GM19328 (cell line): ENCODE measurements around the gene OR1A1.
"Not testable (repeated sequence)": the region's sequence is repeated elsewhere in the genome, so short reads cannot be mapped to it uniquely, and the experiment has no call there.

Source experiments
- ATAC-seq: cut with Tn5 transposase; IDR thresholded peaks from one replicate; pipeline ENCODE4 v1.9.1; 2021; ENCODE audit warnings: mild to moderate bottlenecking, moderate library complexity; ENCODE audit not compliant: unreplicated experiment

OR1A1 gene

DNA sequence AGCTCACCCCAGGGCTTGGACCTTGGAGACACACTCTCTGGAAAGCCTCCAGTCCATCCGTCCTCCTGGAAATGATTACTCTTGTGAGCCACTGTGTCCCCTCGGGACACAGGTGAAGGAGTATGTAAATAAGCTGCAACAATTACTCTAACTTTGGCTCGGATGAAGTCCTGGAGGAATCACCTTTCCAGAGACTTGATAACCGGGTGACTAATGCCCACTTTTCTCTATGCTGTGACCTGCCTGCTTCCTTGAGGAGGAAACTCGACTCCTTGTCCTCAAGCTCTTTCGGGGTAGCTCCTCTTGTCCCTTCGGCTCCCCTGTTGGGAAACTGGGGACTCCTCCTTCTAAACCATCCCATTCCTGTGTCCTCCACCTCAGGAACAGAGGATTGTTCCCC, at the start of gene OR1A1:
Gene OR1A1 (plus strand): TSS at position 301 of the 400 bp plus-strand sequence. CDS start 7,954 bp downstream, outside the sequence.
- ATAC-seq: no peak

DNA sequence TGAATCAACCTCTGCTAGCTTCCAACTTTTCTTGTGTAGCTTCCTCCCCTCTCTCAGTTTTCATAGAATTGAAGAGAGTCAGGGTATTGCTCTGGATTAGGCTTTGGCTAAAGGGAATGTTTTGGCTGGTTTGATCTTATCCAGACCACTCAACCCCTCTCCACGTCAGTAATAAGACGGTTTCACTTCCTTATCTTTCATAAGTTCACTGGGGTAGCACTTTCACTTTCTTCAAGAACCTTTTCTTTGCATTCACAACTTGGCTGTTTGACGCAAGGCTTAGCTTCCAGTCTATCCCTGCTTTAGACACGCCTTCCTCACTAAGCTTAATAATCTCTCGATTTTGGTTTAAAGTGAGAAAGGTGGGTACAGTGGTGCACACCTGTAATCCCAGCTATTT, 39.9 kb upstream of the OR1A1 start:
- no peak for ATAC-seq

DNA sequence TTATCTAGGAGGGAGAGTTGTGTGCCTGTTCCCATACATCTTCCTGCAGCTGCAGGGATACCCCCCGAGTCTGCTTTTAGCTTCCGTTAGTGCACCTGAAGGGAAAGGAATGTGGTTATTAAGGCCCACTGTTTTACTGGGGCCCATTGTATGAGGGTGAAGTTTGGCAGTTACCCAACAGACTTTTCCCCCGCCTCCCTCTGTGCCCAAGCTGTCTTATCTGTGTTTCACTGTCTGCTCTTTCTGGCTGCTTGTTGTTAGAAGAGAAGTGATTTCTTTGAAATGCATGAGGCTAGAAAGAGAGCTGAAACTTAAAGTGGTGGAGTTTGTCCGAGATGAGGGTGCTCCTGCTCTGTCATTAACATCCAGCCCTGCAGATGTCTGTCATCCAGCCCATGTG, 17.5 kb upstream of the OR1A1 start:
- ATAC-seq: no peak

GRCh38 chr17:3197219-3197618, 10.2 kb upstream of the OR1A1 start, which contains the start of gene OR1A2:
Gene OR1A2 (plus strand): TSS chr17:3197519. CDS start chr17:3197519, 0 bp downstream.
- no peak for ATAC-seq

DNA sequence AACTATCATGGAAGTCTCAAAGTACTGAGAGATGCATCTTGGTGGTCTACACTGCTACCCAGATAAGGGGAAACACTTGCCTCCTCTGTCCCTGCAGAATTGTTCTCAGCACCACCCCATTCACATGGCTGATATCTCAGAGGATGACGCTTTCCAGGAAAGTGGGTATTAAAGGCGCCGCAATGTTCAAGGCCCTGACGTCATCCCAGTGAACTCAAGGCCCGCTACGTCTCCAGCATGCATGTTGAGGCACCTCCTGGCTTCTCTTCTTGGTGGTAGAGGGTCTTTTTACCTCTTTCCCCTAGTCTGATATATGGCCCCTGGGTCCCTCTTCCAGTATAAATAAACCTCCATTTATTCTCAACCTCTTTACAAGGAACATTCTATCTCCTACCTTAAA, 1.0 kb downstream of the OR1A1 start:
- ATAC-seq: no peak

GRCh38 chr17:3213001-3213400, 5.5 kb downstream of the OR1A1 start:
- ATAC-seq: no peak

- no peak for ATAC-seq
Measured at GRCh38 chr17:3213587-3213986, 6.1 kb downstream of the OR1A1 start.

GRCh38 chr17:3219978-3220377, 12.5 kb downstream of the OR1A1 start:
- not testable (repeated sequence) for ATAC-seq

DNA sequence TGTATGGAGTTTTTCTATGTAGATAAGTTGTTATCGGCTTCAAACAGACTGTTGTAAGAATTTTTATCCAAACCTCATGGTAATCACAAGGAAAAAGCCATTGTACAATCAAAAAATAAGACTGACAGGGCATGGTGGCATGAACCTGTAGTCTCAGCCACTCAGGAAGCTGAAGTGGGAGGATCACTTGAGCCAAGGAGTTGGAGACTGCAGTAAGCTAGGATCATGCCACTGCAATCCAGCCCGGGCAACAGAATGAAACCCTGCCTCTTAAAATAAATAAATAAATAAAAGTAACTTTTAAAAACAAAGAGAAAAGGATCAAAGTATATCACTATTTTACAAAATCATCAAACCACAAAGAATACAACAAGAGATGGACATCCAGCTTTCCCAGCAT, 14.4 kb downstream of the OR1A1 start:
- ATAC-seq: no peak

GRCh38 chr17:3222505-3222904, 15.0 kb downstream of the OR1A1 start:
- ATAC-seq: no peak

- not testable (repeated sequence) for ATAC-seq
Measured at GRCh38 chr17:3224721-3225352, 17.4 kb downstream of the OR1A1 start.

- ATAC-seq: not testable (repeated sequence)
Measured at GRCh38 chr17:3232300-3232699, 24.8 kb downstream of the OR1A1 start.

- ATAC-seq: not testable (repeated sequence)
Measured at GRCh38 chr17:3238685-3239084, 31.2 kb downstream of the OR1A1 start.

- ATAC-seq: not testable (repeated sequence)
Measured at GRCh38 chr17:3241044-3241443, 33.6 kb downstream of the OR1A1 start.

- not testable (repeated sequence) for ATAC-seq
Measured at GRCh38 chr17:3244841-3245240, 37.4 kb downstream of the OR1A1 start.

- not testable (repeated sequence) for ATAC-seq
Measured at GRCh38 chr17:3249013-3249412, 41.5 kb downstream of the OR1A1 start.

DNA sequence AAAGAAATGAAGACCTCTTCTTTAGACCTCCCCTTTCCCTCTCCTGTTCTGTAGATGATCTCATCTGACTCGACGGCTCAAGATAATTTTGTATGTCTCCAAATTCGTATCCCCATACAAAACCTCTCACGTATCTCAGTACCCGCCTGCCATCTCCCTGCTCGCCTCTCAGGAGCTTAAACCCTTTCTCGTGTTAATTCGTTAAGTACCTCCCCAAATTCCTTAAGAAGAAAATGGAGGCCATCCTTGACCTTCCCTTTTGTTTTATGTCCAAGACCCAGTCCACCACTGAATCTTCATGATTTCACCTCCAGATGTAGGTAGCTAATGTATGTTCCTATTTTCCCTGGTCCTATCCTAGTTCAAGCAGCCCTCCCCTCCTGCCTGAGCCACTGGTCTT, 49.1 kb downstream of the OR1A1 start:
- no peak for ATAC-seq

DNA sequence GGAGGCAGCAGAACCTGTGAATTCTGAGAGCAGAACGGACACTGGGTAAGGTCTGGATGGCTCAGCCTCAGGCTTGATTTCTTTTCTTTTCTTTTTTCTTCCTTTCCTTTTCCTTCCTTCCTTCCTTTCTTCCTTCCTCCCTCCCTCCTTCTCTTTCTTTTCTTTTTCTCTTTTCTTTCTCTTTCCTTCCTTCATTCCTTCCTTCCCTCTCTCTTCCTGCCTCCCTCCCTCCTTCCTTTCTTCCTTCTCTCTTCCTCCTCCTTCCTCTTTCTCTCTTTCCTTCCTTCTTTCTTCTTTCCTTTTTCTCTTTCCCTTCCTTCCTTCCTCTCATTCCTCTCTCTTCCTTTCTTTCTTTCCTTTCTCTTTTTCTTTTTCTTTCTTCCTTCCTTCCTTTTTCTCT, 52.7 kb downstream of the OR1A1 start:
- ATAC-seq: no peak

DNA sequence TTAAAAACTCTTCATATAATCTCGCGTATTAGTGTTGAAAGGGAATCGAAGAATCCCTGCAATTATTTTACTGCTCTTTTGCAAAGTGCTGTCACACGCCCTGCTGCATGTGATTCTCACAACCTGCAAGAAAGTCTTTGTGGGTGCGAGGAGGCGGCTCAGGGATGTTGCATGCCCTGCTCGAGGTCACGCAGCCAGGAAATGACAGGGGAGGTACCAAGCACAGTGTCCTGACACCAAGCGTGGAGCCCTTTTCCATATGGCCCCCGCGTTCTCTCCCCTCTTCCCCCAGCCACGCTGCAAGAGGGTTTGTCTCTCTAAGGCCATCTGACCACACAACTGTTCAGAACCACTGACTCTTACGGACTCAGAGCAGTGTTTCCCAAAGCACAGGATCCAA, 53.1 kb downstream of the OR1A1 start:
- no peak for ATAC-seq
